K562 (cell line): ENCODE data around the gene PAQR6. TPM values are rescaled to one million over a fixed set of nuclear protein-coding genes. Genes with fewer than 3 reads are reported as not detected.

ENCODE experiments used
- DIDO1 ChIP-seq: fragments of 450-650 bp; IDR thresholded peaks from 2 replicates; pipeline ENCODE4 v1.6.1; 2016; ENCODE audit warnings: low read depth, missing biosample characterization, missing genetic modification characterization
- FOXA3 ChIP-seq, 2 experiments: fragments of 450-650 bp in 1 of 2; sonication (generic) in 1 of 2; formaldehyde crosslinking; IDR thresholded peaks in 1 of 2; conservative IDR thresholded peaks in 1 of 2; 2 replicates each; pipeline versions ENCODE4 v1.4.0 to v1.8.0; 2020 to 2022; ENCODE audit warnings: mild to moderate bottlenecking in 2 of 2, missing genetic modification reagents in 1 of 2
- PHF20 ChIP-seq: fragments of 450-650 bp; IDR thresholded peaks from 2 replicates; pipeline ENCODE4 v1.6.1; 2018; ENCODE audit not compliant: partially characterized antibody
- POLR2AphosphoS5 ChIP-seq: IDR thresholded peaks from 2 replicates; pipeline ENCODE4 v1.6.1; 2011; ENCODE audit warnings: mild to moderate bottlenecking, low read depth, low read length, moderate library complexity; ENCODE audit not compliant: control insufficient read depth, insufficient read depth
- TAF9B ChIP-seq: fragments of 450-650 bp; IDR thresholded peaks from 2 replicates; pipeline ENCODE4 v1.6.1; 2018; ENCODE audit warnings: mild to moderate bottlenecking; ENCODE audit not compliant: partially characterized antibody
- ZFP36 ChIP-seq: fragments of 150-350 bp; IDR thresholded peaks from 2 replicates; pipeline ENCODE4 v1.6.1; 2018; ENCODE audit warnings: low read length, low read depth; ENCODE audit not compliant: partially characterized antibody
- polyA plus RNA-seq, 8 experiments: library from polyadenylated mRNA; depleted of rRNA in 4 of 8; stranded (reverse) in 5 of 8; unstranded in 3 of 8; fragments of >200 nt; fragmentation: Nextera tagmentation in 2 of 8; fragmentation: Illumina TruSeq in 1 of 8; extraction: Ambion mirVana in 2 of 8; extraction: Trizol in 1 of 8; gene quantifications; 2 replicates each; pipeline versions ENCODE4 v1.2.1 to v1.2.3, GENCODE V29; 2011 to 2014; ENCODE audit warnings: inconsistent platforms in 1 of 8, missing spikeins in 1 of 8
- total RNA-seq, 7 experiments: library from RNA; depleted of rRNA in 6 of 7; stranded (reverse); fragments of >200 nt in 6 of 7; fragmentation: Illumina TruSeq in 2 of 7; extraction: Trizol in 2 of 7; gene quantifications; 2 replicates each; pipeline versions ENCODE4 v1.2.1 to v1.2.3, GENCODE V29; 2011 to 2021; ENCODE audit warnings: low replicate concordance in 1 of 7
- TF ChIP-seq, protein P1 (sequence below): fragments of 450-650 bp; IDR thresholded peaks from 2 replicates; pipeline ENCODE4 v1.6.1; 2016; ENCODE audit warnings: low read depth
- TF ChIP-seq, protein P2 (sequence below): fragments of 200-800 bp; sonication (Bioruptor generic); IDR thresholded peaks from 2 replicates; pipeline ENCODE4 v1.6.1; 2017; ENCODE audit warnings: missing genetic modification characterization, missing compliant biosample characterization
- TF ChIP-seq, protein P3 (sequence below): fragments of 450-650 bp; formaldehyde crosslinking; IDR thresholded peaks from 2 replicates; pipeline ENCODE4 v1.4.0; 2020; ENCODE audit warnings: mild to moderate bottlenecking, moderate library complexity
- TF ChIP-seq, protein P4 (sequence below): sonication (generic); formaldehyde crosslinking; IDR thresholded peaks from 2 replicates; pipeline ENCODE4 v1.8.0; 2023; ENCODE audit warnings: missing genetic modification reagents, mild to moderate bottlenecking, borderline replicate concordance

PAQR6 gene
- total and polyA plus RNA-seq, 9 of the 15 experiments (the other 6 are each of a cell fraction or from before 2014, with no cell fraction given) = 0.07 to 1.8 (median 0.62) TPM

DNA sequence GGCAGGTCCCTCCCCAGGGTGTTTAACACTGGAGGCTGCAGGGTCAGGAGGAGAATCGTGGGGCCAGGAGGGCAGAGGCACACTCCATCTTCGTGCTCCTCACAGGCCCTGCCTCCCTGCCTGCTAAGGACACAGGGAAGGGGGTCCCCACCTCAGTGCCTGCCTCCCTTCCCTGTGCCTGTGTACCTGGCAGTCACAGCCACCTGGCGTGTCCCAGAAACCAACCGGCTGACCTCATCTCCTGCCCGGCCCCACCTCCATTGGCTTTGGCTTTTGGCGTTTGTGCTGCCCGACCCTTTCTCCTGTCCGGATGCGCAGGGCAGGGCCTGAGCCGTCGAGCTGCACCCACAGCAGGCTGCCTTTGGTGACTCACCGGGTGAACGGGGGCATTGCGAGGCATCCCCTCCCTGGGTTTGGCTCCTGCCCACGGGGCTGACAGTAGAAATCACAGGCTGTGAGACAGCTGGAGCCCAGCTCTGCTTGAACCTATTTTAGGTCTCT lies 6.5 kb downstream of the PAQR6 start (continued):
- TF ChIP-seq, protein P1, sequence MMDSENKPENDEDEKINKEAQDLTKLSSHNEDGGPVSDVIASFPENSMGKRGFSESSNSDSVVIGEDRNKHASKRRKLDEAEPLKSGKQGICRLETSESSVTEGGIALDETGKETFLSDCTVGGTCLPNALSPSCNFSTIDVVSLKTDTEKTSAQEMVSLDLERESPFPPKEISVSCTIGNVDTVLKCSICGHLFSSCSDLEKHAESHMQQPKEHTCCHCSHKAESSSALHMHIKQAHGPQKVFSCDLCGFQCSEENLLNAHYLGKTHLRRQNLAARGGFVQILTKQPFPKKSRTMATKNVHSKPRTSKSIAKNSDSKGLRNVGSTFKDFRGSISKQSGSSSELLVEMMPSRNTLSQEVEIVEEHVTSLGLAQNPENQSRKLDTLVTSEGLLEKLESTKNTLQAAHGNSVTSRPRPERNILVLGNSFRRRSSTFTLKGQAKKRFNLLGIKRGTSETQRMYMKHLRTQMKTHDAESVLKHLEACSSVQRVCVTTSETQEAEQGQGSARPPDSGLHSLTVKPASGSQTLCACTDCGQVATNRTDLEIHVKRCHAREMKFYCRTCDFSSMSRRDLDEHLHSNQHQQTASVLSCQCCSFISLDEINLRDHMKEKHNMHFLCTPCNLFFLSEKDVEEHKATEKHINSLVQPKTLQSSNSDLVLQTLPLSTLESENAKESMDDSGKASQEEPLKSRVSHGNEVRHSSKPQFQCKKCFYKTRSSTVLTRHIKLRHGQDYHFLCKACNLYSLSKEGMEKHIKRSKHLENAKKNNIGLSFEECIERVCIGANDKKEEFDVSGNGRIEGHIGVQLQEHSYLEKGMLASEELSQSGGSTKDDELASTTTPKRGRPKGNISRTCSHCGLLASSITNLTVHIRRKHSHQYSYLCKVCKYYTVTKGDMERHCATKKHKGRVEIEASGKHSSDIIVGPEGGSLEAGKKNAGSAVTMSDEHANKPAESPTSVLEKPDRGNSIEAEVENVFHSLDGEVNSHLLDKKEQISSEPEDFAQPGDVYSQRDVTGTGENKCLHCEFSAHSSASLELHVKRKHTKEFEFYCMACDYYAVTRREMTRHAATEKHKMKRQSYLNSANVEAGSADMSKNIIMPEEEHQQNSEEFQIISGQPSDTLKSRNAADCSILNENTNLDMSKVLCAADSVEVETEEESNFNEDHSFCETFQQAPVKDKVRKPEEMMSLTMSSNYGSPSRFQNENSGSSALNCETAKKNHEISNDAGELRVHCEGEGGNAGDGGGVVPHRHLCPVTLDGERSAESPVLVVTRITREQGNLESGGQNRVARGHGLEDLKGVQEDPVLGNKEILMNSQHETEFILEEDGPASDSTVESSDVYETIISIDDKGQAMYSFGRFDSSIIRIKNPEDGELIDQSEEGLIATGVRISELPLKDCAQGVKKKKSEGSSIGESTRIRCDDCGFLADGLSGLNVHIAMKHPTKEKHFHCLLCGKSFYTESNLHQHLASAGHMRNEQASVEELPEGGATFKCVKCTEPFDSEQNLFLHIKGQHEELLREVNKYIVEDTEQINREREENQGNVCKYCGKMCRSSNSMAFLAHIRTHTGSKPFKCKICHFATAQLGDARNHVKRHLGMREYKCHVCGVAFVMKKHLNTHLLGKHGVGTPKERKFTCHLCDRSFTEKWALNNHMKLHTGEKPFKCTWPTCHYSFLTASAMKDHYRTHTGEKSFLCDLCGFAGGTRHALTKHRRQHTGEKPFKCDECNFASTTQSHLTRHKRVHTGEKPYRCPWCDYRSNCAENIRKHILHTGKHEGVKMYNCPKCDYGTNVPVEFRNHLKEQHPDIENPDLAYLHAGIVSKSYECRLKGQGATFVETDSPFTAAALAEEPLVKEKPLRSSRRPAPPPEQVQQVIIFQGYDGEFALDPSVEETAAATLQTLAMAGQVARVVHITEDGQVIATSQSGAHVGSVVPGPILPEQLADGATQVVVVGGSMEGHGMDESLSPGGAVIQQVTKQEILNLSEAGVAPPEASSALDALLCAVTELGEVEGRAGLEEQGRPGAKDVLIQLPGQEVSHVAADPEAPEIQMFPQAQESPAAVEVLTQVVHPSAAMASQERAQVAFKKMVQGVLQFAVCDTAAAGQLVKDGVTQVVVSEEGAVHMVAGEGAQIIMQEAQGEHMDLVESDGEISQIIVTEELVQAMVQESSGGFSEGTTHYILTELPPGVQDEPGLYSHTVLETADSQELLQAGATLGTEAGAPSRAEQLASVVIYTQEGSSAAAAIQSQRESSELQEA = no peak
- TF ChIP-seq, protein P2, sequence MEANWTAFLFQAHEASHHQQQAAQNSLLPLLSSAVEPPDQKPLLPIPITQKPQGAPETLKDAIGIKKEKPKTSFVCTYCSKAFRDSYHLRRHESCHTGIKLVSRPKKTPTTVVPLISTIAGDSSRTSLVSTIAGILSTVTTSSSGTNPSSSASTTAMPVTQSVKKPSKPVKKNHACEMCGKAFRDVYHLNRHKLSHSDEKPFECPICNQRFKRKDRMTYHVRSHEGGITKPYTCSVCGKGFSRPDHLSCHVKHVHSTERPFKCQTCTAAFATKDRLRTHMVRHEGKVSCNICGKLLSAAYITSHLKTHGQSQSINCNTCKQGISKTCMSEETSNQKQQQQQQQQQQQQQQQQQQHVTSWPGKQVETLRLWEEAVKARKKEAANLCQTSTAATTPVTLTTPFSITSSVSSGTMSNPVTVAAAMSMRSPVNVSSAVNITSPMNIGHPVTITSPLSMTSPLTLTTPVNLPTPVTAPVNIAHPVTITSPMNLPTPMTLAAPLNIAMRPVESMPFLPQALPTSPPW (CRISPR knock-in tag) = no peak
- no peak for TF ChIP-seq TAF9B
- peak; percentile 34; the same call in 1 of the 2 replicates for TF ChIP-seq POLR2AphosphoS5
- no peak for TF ChIP-seq ZFP36
- TF ChIP-seq, protein P3, sequence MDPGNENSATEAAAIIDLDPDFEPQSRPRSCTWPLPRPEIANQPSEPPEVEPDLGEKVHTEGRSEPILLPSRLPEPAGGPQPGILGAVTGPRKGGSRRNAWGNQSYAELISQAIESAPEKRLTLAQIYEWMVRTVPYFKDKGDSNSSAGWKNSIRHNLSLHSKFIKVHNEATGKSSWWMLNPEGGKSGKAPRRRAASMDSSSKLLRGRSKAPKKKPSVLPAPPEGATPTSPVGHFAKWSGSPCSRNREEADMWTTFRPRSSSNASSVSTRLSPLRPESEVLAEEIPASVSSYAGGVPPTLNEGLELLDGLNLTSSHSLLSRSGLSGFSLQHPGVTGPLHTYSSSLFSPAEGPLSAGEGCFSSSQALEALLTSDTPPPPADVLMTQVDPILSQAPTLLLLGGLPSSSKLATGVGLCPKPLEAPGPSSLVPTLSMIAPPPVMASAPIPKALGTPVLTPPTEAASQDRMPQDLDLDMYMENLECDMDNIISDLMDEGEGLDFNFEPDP (CRISPR knock-in tag) = no peak
- TF ChIP-seq FOXA3 (CRISPR knock-in tag; conservative IDR thresholded peaks at IDR 0.05 in 1 of 2, IDR thresholded peaks at IDR 0.05 in 1 of 2) = no peak
- TF ChIP-seq, protein P4, sequence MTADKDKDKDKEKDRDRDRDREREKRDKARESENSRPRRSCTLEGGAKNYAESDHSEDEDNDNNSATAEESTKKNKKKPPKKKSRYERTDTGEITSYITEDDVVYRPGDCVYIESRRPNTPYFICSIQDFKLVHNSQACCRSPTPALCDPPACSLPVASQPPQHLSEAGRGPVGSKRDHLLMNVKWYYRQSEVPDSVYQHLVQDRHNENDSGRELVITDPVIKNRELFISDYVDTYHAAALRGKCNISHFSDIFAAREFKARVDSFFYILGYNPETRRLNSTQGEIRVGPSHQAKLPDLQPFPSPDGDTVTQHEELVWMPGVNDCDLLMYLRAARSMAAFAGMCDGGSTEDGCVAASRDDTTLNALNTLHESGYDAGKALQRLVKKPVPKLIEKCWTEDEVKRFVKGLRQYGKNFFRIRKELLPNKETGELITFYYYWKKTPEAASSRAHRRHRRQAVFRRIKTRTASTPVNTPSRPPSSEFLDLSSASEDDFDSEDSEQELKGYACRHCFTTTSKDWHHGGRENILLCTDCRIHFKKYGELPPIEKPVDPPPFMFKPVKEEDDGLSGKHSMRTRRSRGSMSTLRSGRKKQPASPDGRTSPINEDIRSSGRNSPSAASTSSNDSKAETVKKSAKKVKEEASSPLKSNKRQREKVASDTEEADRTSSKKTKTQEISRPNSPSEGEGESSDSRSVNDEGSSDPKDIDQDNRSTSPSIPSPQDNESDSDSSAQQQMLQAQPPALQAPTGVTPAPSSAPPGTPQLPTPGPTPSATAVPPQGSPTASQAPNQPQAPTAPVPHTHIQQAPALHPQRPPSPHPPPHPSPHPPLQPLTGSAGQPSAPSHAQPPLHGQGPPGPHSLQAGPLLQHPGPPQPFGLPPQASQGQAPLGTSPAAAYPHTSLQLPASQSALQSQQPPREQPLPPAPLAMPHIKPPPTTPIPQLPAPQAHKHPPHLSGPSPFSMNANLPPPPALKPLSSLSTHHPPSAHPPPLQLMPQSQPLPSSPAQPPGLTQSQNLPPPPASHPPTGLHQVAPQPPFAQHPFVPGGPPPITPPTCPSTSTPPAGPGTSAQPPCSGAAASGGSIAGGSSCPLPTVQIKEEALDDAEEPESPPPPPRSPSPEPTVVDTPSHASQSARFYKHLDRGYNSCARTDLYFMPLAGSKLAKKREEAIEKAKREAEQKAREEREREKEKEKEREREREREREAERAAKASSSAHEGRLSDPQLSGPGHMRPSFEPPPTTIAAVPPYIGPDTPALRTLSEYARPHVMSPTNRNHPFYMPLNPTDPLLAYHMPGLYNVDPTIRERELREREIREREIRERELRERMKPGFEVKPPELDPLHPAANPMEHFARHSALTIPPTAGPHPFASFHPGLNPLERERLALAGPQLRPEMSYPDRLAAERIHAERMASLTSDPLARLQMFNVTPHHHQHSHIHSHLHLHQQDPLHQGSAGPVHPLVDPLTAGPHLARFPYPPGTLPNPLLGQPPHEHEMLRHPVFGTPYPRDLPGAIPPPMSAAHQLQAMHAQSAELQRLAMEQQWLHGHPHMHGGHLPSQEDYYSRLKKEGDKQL (CRISPR knock-in tag) = no peak
- TF ChIP-seq PHF20 = no peak
- TF ChIP-seq DIDO1 = no peak
